Nephron (organoid): ENCODE data around the gene SNX2.

Experiments
- H3K27ac Mint-ChIP-seq, 3 experiments: 2 replicates each; pipeline ENCODE4 v1.8.0; 2020; ENCODE audit warnings: mixed read lengths in 3 of 3, mild to moderate bottlenecking in 2 of 3, moderate library complexity in 1 of 3
- H3K27me3 Mint-ChIP-seq: 2 replicates; pipeline ENCODE4 v1.8.0; 2021; ENCODE audit warnings: low read depth, mild to moderate bottlenecking, moderate library complexity, mixed read lengths
- H3K36me3 Mint-ChIP-seq: 2 replicates; pipeline ENCODE4 v1.8.0; 2020; ENCODE audit warnings: low read depth, mixed read lengths
- H3K4me1 Mint-ChIP-seq: 2 replicates; pipeline ENCODE4 v1.8.0; 2020; ENCODE audit warnings: mixed read lengths
- H3K4me3 Mint-ChIP-seq, 3 experiments: 2 replicates each; pipeline ENCODE4 v1.8.0; 2020; ENCODE audit warnings: mild to moderate bottlenecking in 3 of 3, mixed read lengths in 3 of 3, moderate library complexity in 2 of 3
- H3K9me3 Mint-ChIP-seq: 2 replicates; pipeline ENCODE4 v1.8.0; 2020; ENCODE audit warnings: mixed read lengths
- TF ChIP-seq, protein P1 (sequence below), 3 experiments: fragments of 200-600 bp; sonication (generic); IDR thresholded peaks; one replicate each; pipeline ENCODE4 v1.5.0; 2021; ENCODE audit warnings: antibody characterized with exemption in 3 of 3; ENCODE audit not compliant: unreplicated experiment in 3 of 3

SNX2 gene

GRCh38 chr5:122835681-122836080 lies 60.8 kb downstream of the SNX2 start:
- H3K4me3 Mint-ChIP-seq = no peak overlapping the region
- H3K27me3 Mint-ChIP-seq = no peaks in the 10 kb centered on the region
- H3K4me1 Mint-ChIP-seq = no peaks in the 10 kb centered on the region
- H3K36me3 Mint-ChIP-seq = peaks cover 9% of the 10 kb centered on the region
- H3K27ac Mint-ChIP-seq = no peak overlapping the region
- H3K9me3 Mint-ChIP-seq = peaks cover 4% of the 10 kb centered on the region
- TF ChIP-seq, protein P1, sequence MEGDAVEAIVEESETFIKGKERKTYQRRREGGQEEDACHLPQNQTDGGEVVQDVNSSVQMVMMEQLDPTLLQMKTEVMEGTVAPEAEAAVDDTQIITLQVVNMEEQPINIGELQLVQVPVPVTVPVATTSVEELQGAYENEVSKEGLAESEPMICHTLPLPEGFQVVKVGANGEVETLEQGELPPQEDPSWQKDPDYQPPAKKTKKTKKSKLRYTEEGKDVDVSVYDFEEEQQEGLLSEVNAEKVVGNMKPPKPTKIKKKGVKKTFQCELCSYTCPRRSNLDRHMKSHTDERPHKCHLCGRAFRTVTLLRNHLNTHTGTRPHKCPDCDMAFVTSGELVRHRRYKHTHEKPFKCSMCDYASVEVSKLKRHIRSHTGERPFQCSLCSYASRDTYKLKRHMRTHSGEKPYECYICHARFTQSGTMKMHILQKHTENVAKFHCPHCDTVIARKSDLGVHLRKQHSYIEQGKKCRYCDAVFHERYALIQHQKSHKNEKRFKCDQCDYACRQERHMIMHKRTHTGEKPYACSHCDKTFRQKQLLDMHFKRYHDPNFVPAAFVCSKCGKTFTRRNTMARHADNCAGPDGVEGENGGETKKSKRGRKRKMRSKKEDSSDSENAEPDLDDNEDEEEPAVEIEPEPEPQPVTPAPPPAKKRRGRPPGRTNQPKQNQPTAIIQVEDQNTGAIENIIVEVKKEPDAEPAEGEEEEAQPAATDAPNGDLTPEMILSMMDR (IDR thresholded peaks at IDR 0.05; ENCODE audit: unreplicated experiment in 3 of 3) = no peak

GRCh38 chr5:122836947-122837346 lies 62.1 kb downstream of the SNX2 start:
- Mint-ChIP-seq H3K9me3 (peaks cover 5% of the 10 kb centered on the region), H3K4me1 (no peaks in the 10 kb centered on the region), H3K27ac (no peak overlapping the region), H3K27me3 (no peaks in the 10 kb centered on the region), H3K36me3 (peaks cover 6% of the 10 kb centered on the region), H3K4me3 (no peak overlapping the region)
- TF ChIP-seq, protein P1 (IDR thresholded peaks at IDR 0.05; ENCODE audit: unreplicated experiment in 3 of 3) = no peak

GRCh38 chr5:122839731-122840130 lies 64.9 kb downstream of the SNX2 start:
- TF ChIP-seq, protein P1 (IDR thresholded peaks at IDR 0.05; ENCODE audit: unreplicated experiment in 3 of 3) = no peak
- H3K27ac Mint-ChIP-seq = no peak overlapping the region
- peaks cover 10% of the 10 kb centered on the region for H3K36me3 Mint-ChIP-seq
- peaks cover 2% of the 10 kb centered on the region for H3K27me3 Mint-ChIP-seq
- peaks cover 8% of the 10 kb centered on the region for H3K4me1 Mint-ChIP-seq
- H3K4me3 Mint-ChIP-seq = no peak overlapping the region
- H3K9me3 Mint-ChIP-seq = peaks cover 5% of the 10 kb centered on the region

GRCh38 chr5:122842016-122842580 lies 67.2 kb downstream of the SNX2 start:
- H3K9me3 Mint-ChIP-seq = peaks cover 5% of the 10 kb centered on the region
- H3K27me3 Mint-ChIP-seq = peaks cover 4% of the 10 kb centered on the region
- no peak overlapping the region for H3K27ac Mint-ChIP-seq
- TF ChIP-seq, protein P1 (IDR thresholded peaks at IDR 0.05; ENCODE audit: unreplicated experiment in 3 of 3) = no peak
- H3K4me3 Mint-ChIP-seq = no peak overlapping the region
- peaks cover 10% of the 10 kb centered on the region for H3K36me3 Mint-ChIP-seq
- peaks cover 23% of the 10 kb centered on the region for H3K4me1 Mint-ChIP-seq

DNA sequence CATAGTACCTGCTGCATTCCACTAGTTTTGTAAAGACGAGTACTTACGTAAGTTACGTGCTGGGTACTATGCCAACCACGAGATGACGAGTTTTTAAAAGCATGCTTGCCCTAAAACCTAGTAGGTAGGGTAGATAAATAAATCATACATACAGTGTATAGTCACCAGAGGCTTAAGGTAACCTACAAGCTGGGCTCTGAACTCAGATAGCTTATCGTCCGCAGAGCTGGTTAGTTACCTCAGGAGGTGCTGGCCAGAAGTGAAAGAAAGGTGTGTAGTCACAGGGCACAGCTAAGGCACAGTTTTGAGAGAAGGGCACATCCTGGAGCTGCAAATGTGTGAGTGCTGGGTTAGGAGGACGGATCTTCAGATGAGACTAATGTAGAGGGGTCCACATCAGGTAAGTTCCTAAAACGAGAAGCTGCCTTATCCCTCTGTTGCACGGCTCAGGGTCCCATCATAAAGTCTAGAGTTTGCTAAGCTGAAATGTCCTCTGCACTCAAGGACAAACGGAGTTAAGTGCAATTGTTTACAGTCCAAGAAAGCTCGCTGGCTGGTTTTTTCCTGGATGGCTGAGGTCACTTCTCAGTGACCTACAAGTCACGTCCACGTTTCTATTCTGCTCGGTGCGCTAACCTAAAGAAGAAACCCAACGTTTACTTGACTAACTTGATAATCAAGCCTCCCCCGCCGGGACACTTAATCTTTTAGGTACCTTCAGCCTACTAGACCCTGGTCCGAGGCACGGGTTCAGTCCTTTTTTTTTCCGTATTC lies 69.4 kb downstream of the SNX2 start:
- peaks cover 4% of the 10 kb centered on the region for H3K27me3 Mint-ChIP-seq
- H3K4me3 Mint-ChIP-seq = peak overlapping the region; percentile 86 to 95 (median 94)
- TF ChIP-seq, protein P1 (IDR thresholded peaks at IDR 0.05; ENCODE audit: unreplicated experiment in 3 of 3) = no peak
- H3K9me3 Mint-ChIP-seq = peaks cover 5% of the 10 kb centered on the region
- peak overlapping the region; percentile 91 to 98 (median 98) for H3K27ac Mint-ChIP-seq
- H3K36me3 Mint-ChIP-seq = peaks cover 10% of the 10 kb centered on the region
- peaks cover 26% of the 10 kb centered on the region for H3K4me1 Mint-ChIP-seq

DNA sequence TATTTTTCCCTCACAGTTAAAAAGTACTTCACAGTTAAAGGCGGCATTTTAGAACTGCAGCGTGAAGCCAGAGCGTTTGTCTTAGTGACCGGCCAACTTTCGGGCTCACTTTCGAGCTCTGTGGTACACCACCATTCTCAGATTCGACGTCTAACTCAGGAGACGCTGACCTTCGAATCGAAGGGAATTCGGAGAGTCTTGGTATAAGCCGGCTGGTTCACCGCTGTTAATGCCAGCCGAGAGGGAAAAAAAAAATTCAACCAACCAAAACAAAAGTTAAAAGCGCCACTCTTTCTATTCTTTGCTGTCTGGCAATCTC lies 70.0 kb downstream of the SNX2 start:
- H3K27me3 Mint-ChIP-seq = peaks cover 4% of the 10 kb centered on the region
- peaks cover 29% of the 10 kb centered on the region for H3K4me1 Mint-ChIP-seq
- peaks cover 5% of the 10 kb centered on the region for H3K9me3 Mint-ChIP-seq
- H3K36me3 Mint-ChIP-seq = peaks cover 13% of the 10 kb centered on the region
- H3K4me3 Mint-ChIP-seq = peak overlapping the region; percentile 86 to 95 (median 94)
- TF ChIP-seq, protein P1 (IDR thresholded peaks at IDR 0.05; ENCODE audit: unreplicated experiment in 3 of 3) = no peak
- H3K27ac Mint-ChIP-seq = peak overlapping the region; percentile 91 to 98 (median 98)
